AG08395 (cell line): ENCODE results near the gene C10orf71.

Experiments used
- DNase-seq: peaks from one replicate; pipeline ENCODE4 v3.0.0; 2012; ENCODE audit warnings: mixed read lengths, low spot score

Gene C10orf71

DNA sequence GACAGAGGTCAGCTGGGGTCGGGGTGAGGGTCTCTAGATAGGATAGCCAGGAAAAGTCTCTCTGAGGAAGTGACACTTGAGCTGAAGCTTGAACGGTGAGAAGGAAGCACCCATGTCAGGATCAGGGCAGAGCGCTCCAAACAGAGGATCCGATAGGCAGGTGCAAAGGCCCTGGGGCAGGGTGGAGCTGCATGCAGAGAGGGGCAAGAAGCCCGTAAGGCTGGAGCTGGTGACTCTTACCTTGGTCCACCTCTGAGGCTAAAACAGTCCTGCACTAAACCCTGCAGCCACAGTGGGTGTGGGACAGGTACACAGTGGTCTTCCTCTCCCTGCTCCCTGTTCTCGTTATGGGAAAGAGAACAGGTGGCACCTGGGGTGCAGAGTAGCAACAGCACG lies 5.8 kb upstream of the C10orf71 start:
- no peak for DNase-seq

DNA sequence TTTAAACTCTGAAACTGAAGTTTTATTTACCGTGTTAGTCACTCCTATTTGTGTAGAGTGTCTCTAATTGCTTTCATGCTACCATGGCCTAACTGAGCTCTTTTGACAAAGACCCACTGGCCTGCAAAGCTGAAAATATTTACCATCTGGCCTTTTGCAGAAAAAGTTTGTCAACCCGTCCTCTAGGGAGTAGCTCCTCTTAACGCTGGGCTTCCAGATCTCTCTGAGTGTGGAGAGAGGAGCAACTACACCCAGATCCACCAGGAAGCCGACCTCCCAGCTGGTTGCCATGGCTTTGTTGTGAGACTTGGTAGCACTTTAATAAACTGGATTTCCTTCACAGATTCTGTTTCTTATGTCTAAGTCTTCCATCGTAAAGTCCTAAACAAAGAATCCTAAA lies 4.2 kb upstream of the C10orf71 start:
- DNase-seq: no peak

DNA sequence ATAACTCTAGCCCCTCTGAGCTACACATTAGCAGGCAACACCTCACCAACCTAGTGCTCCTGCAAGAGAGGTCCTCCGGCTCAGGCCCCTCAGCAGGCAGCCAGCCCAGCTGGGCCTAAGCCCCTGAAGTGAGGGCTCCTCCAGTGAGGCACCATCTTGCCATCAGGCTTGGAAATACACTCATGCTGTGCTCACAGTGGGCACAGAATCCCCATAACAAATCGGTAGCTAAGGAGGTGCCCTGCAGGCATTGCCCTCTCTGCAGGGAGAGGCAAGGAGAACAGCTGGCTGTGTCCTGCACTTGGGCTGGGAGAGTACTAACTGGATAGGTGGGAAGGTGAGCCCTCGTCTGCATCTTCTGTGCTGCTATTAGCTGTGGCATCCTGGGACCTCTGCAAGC lies 3.7 kb upstream of the C10orf71 start:
- DNase-seq: no peak

- DNase-seq: no peak
These were observed 2.6 kb upstream of the C10orf71 start for GRCh38 chr10:49296382-49296781.

DNA sequence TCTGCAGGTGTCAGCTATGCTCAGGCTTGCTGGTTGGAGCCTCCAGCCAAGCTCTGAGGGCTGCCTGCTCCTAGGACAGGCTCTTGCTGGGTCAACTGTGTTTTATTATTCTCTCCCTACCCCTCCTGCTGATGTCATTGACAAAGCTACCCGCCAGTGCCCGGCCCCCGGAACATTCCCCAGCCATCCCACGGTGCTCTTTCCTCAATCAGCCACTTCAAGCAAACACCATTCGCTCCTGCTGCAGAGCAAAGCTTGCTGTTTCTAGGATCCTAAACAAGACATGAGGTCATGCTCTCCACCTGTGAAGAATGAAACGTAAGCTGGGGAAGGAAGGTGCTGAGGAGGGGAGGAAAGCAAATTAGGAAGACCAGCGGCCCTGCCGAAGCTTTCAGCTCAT lies 2.1 kb upstream of the C10orf71 start:
- no peak for DNase-seq

DNA sequence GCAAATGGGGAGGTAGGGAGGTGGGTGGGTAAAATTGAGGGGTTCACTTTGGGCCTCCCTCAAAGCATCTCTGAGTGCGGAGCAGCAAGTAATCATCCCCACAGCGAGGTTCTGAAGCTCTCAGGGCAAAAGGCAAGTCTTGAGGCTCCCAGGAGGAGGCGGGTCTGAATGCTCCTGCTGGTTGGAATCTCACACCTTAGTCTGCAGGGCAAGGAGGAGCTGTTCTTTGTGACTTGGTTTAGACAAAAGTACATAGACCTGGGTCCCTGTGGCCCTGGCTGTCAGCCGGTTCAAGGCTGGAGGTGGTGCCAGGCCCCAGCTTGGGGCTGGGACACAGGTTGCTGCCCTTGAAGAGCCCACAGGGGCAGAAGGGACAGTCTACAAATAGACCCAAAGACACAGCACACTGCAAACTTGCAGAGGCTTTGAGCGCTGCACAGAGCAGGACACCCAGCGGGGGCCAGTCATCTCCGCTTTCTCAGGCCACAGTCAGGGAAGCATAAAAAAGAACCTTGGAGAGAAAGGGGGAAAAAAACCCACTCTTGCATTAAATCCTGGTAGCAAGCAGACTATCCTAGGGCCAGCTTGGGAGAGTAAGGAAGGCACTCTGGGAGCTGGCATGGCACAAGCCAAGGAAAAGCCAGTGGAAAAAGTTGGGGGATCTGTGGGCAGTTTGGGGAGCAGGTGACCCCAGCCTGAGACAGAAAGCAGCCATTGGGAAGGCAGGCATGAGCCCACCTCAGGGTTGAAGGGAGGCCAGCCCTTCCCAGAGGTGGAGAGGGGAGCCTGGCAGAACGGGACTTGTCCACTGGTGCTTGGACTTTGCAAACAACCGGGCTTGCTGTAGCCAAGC lies 926 bp upstream of the C10orf71 start:
- no peak for DNase-seq

GRCh38 chr10:49298671-49298982 lies 343 bp upstream of the C10orf71 start:
- DNase-seq: peak; percentile 48

GRCh38 chr10:49299816-49300139 lies 808 bp downstream of the C10orf71 start:
- DNase-seq: no peak

- DNase-seq: no peak
These were observed 1.4 kb downstream of the C10orf71 start for GRCh38 chr10:49300140-49300974.

DNA sequence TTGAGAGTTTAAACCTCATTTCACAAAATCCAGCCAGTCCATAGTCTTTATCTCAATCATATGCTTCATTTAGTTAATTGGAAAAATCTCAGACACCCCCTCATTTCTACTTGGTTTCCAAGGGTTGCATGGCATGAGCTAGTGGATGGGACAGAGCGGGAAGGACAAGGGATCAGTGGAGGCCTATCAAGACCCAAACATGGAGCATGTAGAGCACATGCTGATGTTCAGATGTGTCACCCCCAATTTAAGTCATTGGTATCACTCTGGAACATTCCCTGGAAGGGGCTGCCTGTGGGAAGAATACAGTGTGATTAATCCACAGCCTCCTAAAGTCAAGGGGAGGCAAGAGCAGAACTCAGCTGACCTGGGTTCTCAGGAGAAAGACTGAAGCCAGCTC lies 2.3 kb downstream of the C10orf71 start:
- no peak for DNase-seq

- DNase-seq: no peak
These were observed 3.1 kb downstream of the C10orf71 start for GRCh38 chr10:49302088-49302487.

- no peak for DNase-seq
These were observed 4.7 kb downstream of the C10orf71 start for GRCh38 chr10:49303711-49304110.

DNA sequence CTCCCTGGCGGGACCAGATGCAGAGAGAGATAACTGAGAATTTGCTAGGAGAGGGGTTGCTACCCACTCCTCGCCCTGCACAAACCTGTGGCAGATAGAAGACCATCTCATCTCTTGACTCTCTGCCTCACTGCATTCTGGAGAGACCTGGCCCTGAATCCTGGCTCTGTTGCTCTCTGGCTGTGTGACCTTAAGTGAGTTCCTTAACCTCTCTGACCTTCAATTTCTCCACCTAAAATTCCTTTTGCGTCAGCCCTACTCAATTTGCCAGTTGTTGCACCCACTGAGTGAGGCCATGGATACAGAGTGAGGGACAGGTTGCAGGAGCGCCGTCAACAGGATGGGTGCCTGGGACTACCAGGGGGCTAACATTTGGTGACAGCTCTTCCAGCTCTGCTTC lies 5.2 kb downstream of the C10orf71 start:
- no peak for DNase-seq

DNA sequence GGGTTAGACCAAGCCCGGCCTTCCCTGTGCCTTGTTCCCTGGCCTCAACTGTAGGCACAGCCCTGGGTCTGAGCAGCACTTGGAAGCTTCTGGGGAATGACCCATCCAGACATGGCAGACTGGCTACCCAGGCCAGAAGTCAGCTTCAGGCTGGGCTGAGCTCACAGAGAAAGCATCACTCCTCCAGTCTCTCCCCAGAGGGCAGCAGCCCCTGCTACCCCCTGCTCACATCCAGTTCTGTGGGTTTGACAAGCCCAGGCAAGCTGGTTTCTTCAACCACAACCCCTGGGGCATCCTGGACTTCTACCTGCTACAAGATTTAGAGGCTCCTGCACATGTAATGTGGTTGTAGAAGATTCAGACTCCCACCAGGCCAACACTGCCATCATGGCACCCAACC lies 9.0 kb downstream of the C10orf71 start:
- no peak for DNase-seq

DNA sequence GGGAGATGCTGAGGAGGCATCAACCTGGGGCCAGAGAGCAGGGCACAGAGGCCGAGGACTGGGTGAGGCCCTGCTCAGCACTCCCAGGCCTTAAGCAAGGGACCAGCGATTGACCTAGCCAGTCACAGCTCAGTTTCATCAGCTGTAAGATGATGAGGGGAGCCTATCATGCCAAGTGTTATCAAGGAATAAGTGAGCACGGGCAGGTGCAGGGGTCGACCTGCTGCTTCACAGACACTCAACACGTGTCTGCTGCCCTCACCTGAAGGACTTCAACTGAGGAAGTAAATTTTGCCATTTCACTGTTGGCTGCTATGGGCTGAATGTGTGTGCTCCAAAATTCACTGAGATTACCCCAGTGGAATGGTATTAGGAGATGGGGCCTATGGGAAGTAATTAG lies 9.9 kb downstream of the C10orf71 start:
- DNase-seq: no peak

GRCh38 chr10:49309691-49310411 lies 10.9 kb downstream of the C10orf71 start:
- no peak for DNase-seq

DNA sequence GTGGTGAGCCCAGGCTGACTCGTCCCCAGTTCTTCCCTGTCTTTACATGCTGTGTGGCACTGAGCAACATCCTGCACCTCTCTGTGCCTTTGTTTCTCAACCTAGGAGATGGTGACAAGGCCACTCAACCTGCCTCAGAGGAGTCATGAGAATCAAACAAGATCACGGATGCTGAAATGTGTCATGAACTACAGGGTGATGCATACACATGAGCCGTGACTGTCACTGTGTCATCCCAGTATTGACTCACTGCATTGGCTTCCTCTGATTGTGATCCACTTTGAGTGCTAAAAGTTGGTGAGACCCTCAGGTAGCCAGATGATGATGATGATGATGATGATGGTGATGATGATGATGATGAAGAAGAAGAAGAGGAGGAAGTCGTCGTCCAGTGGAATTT lies 11.5 kb downstream of the C10orf71 start:
- DNase-seq: no peak

DNA sequence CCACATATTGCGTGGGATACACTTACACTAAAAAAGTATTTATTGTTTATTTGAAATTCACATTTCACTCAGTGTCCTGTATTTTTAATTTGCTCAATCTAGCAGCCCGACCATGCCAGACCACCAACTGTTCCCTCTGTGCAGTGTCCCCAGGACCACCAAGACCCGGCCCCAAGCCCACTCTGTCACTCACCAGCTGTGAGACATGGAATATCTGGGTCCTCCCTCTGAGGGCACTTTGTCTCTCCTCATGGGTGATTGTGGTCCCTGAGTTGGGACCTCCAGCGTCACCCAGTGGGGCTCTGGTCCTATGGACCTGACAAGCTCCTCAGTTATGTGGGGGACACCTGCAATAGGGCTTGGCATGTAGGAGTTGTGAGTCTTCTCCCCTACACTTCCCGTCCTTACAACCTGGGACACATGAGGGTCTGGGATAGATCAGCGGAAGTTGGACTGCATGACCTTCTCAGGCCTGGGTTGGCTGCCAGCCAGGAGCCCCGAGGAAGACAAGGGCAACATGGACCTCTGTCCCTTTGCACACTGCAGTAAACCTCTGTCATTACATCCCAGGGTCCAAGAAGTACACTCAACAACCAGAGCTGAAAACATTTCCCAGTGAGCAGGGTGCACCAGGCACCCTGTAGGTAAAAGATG lies 12.1 kb downstream of the C10orf71 start:
- DNase-seq: no peak

DNA sequence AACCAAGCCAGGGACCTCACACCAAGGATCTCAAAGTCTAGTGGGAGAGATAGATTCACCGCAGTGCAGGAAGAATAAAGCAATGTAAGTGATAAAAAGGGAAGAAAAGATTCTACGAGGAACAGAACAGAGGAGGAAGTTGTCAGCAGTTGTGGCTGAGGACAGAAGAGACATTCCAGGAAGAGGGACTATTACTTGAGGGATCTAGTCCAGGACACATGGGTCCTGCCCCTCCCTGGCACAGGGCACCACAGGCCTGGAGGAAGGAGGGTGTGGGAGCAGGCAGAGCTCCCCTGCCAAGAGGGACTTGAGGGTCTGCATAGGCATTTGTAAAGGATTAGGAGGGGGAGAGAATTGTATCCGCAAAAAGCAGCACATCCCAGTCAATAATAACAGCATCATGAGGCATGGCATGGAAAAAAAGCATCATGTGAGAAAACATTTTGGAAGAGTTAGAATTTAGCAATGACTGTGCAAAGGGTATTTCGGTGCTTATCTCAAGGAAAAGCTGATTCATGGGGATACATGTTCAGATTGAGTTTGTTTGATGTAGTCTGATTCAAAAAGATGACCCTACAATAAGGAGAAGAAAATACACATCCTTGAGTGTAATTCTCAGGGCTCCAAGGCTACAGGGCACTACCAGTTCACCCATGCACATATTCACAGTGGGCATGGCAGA lies 12.7 kb downstream of the C10orf71 start:
- DNase-seq: no peak

GRCh38 chr10:49312246-49312869 lies 13.4 kb downstream of the C10orf71 start:
- no peak for DNase-seq

- no peak for DNase-seq
These were observed 14.6 kb downstream of the C10orf71 start for GRCh38 chr10:49313501-49314070.
